IPS-18a (cell line): Measurements from ENCODE around the gene LRIT1.

Experiments used
- H3K27ac ChIP-seq: one replicate; pipeline ENCODE4 v1.5.1; 2013; ENCODE audit warnings: low read length
- H3K27me3 ChIP-seq: one replicate; pipeline ENCODE4 v1.6.1; 2013; ENCODE audit warnings: mild to moderate bottlenecking, low read length; ENCODE audit not compliant: control insufficient read depth, insufficient read depth
- H3K36me3 ChIP-seq: one replicate; pipeline ENCODE4 v1.6.1; 2013; ENCODE audit warnings: low read depth, low read length; ENCODE audit not compliant: control insufficient read depth
- H3K4me1 ChIP-seq: one replicate; pipeline ENCODE4 v1.6.1; 2013; ENCODE audit warnings: low read depth, low read length; ENCODE audit not compliant: control insufficient read depth
- H3K4me3 ChIP-seq: one replicate; pipeline ENCODE4 v1.5.1; 2013; ENCODE audit warnings: low read length
- H3K9ac ChIP-seq: one replicate; pipeline ENCODE4 v1.6.1; 2013; ENCODE audit warnings: mild to moderate bottlenecking, low read length, moderate library complexity
- H3K9me3 ChIP-seq: one replicate; pipeline ENCODE4 v1.6.1; 2013; ENCODE audit warnings: low read depth, low read length; ENCODE audit not compliant: control insufficient read depth

The LRIT1 gene

GRCh38 chr10:84244651-84245270 is 3.4 kb upstream of the LRIT1 start, which contains the start of gene RGR:
TSS of gene RGR (plus strand) at chr10:84245053. CDS start at chr10:84245091, 38 bp downstream.
- Histone ChIP-seq H3K27ac (no peak within 1 kb of the TSS), H3K9me3 (no peaks in the 10 kb centered on the region), H3K4me3 (no peak within 1 kb of the TSS), H3K27me3 (no peaks in the 10 kb centered on the region), H3K9ac (no peak within 1 kb of the TSS), H3K36me3 (no peaks in the 10 kb centered on the region), H3K4me1 (no peaks in the 10 kb centered on the region)

GRCh38 chr10:84243759-84244158 is 2.4 kb upstream of the LRIT1 start:
- H3K4me1 ChIP-seq, result no peaks in the 10 kb centered on the region
- no peak overlapping the region for H3K27ac ChIP-seq
- no peak overlapping the region for H3K9ac ChIP-seq
- H3K27me3 ChIP-seq, result no peaks in the 10 kb centered on the region
- H3K36me3 ChIP-seq, result no peaks in the 10 kb centered on the region
- H3K9me3 ChIP-seq, result no peaks in the 10 kb centered on the region
- H3K4me3 ChIP-seq, result no peak overlapping the region

- Histone ChIP-seq H3K4me3 (no peak overlapping the region), H3K36me3 (no peaks in the 10 kb centered on the region), H3K27ac (no peak overlapping the region), H3K4me1 (peaks cover 3% of the 10 kb centered on the region), H3K27me3 (peaks cover 16% of the 10 kb centered on the region), H3K9me3 (no peaks in the 10 kb centered on the region), H3K9ac (no peak overlapping the region)
Observed at GRCh38 chr10:84238909-84239308, 2.4 kb downstream of the LRIT1 start.

GRCh38 chr10:84237199-84238051 is 3.9 kb downstream of the LRIT1 start:
- peaks cover 16% of the 10 kb centered on the region for H3K27me3 ChIP-seq
- no peaks in the 10 kb centered on the region for H3K36me3 ChIP-seq
- H3K4me1 ChIP-seq, result peaks cover 3% of the 10 kb centered on the region
- H3K27ac ChIP-seq, result no peak overlapping the region
- H3K4me3 ChIP-seq, result no peak overlapping the region
- H3K9me3 ChIP-seq, result no peaks in the 10 kb centered on the region
- no peak overlapping the region for H3K9ac ChIP-seq

GRCh38 chr10:84236807-84237198 is 4.5 kb downstream of the LRIT1 start:
- Histone ChIP-seq H3K27ac (no peak overlapping the region), H3K27me3 (peaks cover 16% of the 10 kb centered on the region), H3K36me3 (no peaks in the 10 kb centered on the region), H3K4me1 (peaks cover 3% of the 10 kb centered on the region), H3K4me3 (no peak overlapping the region), H3K9me3 (no peaks in the 10 kb centered on the region), H3K9ac (no peak overlapping the region)

- no peaks in the 10 kb centered on the region for H3K9me3 ChIP-seq
- H3K27ac ChIP-seq, result no peak overlapping the region
- H3K4me3 ChIP-seq, result no peak overlapping the region
- H3K27me3 ChIP-seq, result peaks cover 16% of the 10 kb centered on the region
- peaks cover 3% of the 10 kb centered on the region for H3K4me1 ChIP-seq
- no peaks in the 10 kb centered on the region for H3K36me3 ChIP-seq
- no peak overlapping the region for H3K9ac ChIP-seq
Observed at GRCh38 chr10:84235096-84235495, 6.2 kb downstream of the LRIT1 start.

GRCh38 chr10:84234479-84234878 is 6.9 kb downstream of the LRIT1 start:
- Histone ChIP-seq H3K36me3 (no peaks in the 10 kb centered on the region), H3K27ac (no peak overlapping the region), H3K9me3 (no peaks in the 10 kb centered on the region), H3K27me3 (peaks cover 16% of the 10 kb centered on the region), H3K4me3 (no peak overlapping the region), H3K4me1 (peaks cover 3% of the 10 kb centered on the region), H3K9ac (no peak overlapping the region)

GRCh38 chr10:84233940-84234339 is 7.4 kb downstream of the LRIT1 start:
- H3K9ac ChIP-seq, result no peak overlapping the region
- H3K4me3 ChIP-seq, result no peak overlapping the region
- H3K4me1 ChIP-seq, result peaks cover 3% of the 10 kb centered on the region
- peaks cover 16% of the 10 kb centered on the region for H3K27me3 ChIP-seq
- no peak overlapping the region for H3K27ac ChIP-seq
- H3K9me3 ChIP-seq, result no peaks in the 10 kb centered on the region
- H3K36me3 ChIP-seq, result no peaks in the 10 kb centered on the region

- Histone ChIP-seq H3K27me3 (peaks cover 10% of the 10 kb centered on the region), H3K4me1 (peaks cover 3% of the 10 kb centered on the region), H3K9ac (no peak overlapping the region), H3K4me3 (no peak overlapping the region), H3K27ac (no peak overlapping the region), H3K9me3 (no peaks in the 10 kb centered on the region), H3K36me3 (no peaks in the 10 kb centered on the region)
Observed at GRCh38 chr10:84232376-84232775, 9.0 kb downstream of the LRIT1 start.

- H3K27me3 ChIP-seq, result no peaks in the 10 kb centered on the region
- no peaks in the 10 kb centered on the region for H3K4me1 ChIP-seq
- no peaks in the 10 kb centered on the region for H3K9me3 ChIP-seq
- H3K9ac ChIP-seq, result no peak overlapping the region
- no peak overlapping the region for H3K27ac ChIP-seq
- H3K36me3 ChIP-seq, result no peaks in the 10 kb centered on the region
- no peak overlapping the region for H3K4me3 ChIP-seq
Observed at GRCh38 chr10:84230359-84230758, 11.0 kb downstream of the LRIT1 start.

GRCh38 chr10:84227810-84228209 is 13.5 kb downstream of the LRIT1 start:
- H3K27ac ChIP-seq, result no peak overlapping the region
- no peaks in the 10 kb centered on the region for H3K4me1 ChIP-seq
- no peak overlapping the region for H3K9ac ChIP-seq
- no peaks in the 10 kb centered on the region for H3K36me3 ChIP-seq
- no peaks in the 10 kb centered on the region for H3K27me3 ChIP-seq
- H3K4me3 ChIP-seq, result no peak overlapping the region
- no peaks in the 10 kb centered on the region for H3K9me3 ChIP-seq

- no peaks in the 10 kb centered on the region for H3K4me1 ChIP-seq
- H3K27me3 ChIP-seq, result no peaks in the 10 kb centered on the region
- no peaks in the 10 kb centered on the region for H3K36me3 ChIP-seq
- no peak overlapping the region for H3K27ac ChIP-seq
- no peaks in the 10 kb centered on the region for H3K9me3 ChIP-seq
- H3K4me3 ChIP-seq, result no peak overlapping the region
- H3K9ac ChIP-seq, result no peak overlapping the region
Observed at GRCh38 chr10:84226616-84227015, 14.7 kb downstream of the LRIT1 start.
